ENCODE measurements around the gene VPS8. TPM values are rescaled to one million over a fixed set of nuclear protein-coding genes. Genes with fewer than 3 reads are reported as not detected.
"Not testable (repeated sequence)": the region's sequence is repeated elsewhere in the genome, so short reads cannot be mapped to it uniquely, and the experiment has no call there.

Gene VPS8
- total RNA-seq, 1 donor from 2014 or later, result 40.1 TPM

- no peak for DNase-seq (ENCODE audit: low spot score)
- peaks cover 1% of the 10 kb centered on the region for H3K4me1 Mint-ChIP-seq (ENCODE audit: low read depth)
- H3K36me3 Mint-ChIP-seq (ENCODE audit: low read depth), result peaks cover 34% of the 10 kb centered on the region
- H3K9me3 Mint-ChIP-seq, result no peaks in the 10 kb centered on the region
- no peaks in the 10 kb centered on the region for H3K27me3 Mint-ChIP-seq (ENCODE audit: low read depth)
- H3K4me3 Mint-ChIP-seq (ENCODE audit: low read depth), result no peak overlapping the region
- intact Hi-C loops (cut with micrococcal nuclease), result no loop called here
- no peak overlapping the region for H3K27ac Mint-ChIP-seq
These were observed 153.9 kb downstream of the VPS8 start for GRCh38 chr3:184965639-184966430.

GRCh38 chr3:184968115-184968514 is 156.1 kb downstream of the VPS8 start:
- Mint-ChIP-seq H3K9me3 (no peaks in the 10 kb centered on the region), H3K27ac (no peak overlapping the region), H3K4me3 (ENCODE audit: low read depth) (no peak overlapping the region), H3K27me3 (ENCODE audit: low read depth) (no peaks in the 10 kb centered on the region), H3K4me1 (ENCODE audit: low read depth) (peaks cover 1% of the 10 kb centered on the region), H3K36me3 (ENCODE audit: low read depth) (peaks cover 49% of the 10 kb centered on the region)
- intact Hi-C loops (cut with micrococcal nuclease), result no loop called here
- DNase-seq (ENCODE audit: low spot score), result no peak

- no peak overlapping the region for H3K4me3 Mint-ChIP-seq (ENCODE audit: low read depth)
- H3K27ac Mint-ChIP-seq, result no peak overlapping the region
- H3K36me3 Mint-ChIP-seq (ENCODE audit: low read depth), result peaks cover 66% of the 10 kb centered on the region
- H3K9me3 Mint-ChIP-seq, result peaks cover 14% of the 10 kb centered on the region
- intact Hi-C loops (cut with micrococcal nuclease), result no loop called here
- H3K4me1 Mint-ChIP-seq (ENCODE audit: low read depth), result peaks cover 1% of the 10 kb centered on the region
- H3K27me3 Mint-ChIP-seq (ENCODE audit: low read depth), result no peaks in the 10 kb centered on the region
- DNase-seq (ENCODE audit: low spot score), result no peak
These were observed 158.2 kb downstream of the VPS8 start for GRCh38 chr3:184970186-184970585.

- intact Hi-C loops (cut with micrococcal nuclease), result no loop called here
- no peaks in the 10 kb centered on the region for H3K4me1 Mint-ChIP-seq (ENCODE audit: low read depth)
- DNase-seq (ENCODE audit: low spot score), result no peak
- H3K27me3 Mint-ChIP-seq (ENCODE audit: low read depth), result no peaks in the 10 kb centered on the region
- no peak overlapping the region for H3K27ac Mint-ChIP-seq
- peaks cover 16% of the 10 kb centered on the region for H3K9me3 Mint-ChIP-seq
- H3K4me3 Mint-ChIP-seq (ENCODE audit: low read depth), result no peak overlapping the region
- H3K36me3 Mint-ChIP-seq (ENCODE audit: low read depth), result peaks cover 52% of the 10 kb centered on the region
These were observed 165.8 kb downstream of the VPS8 start for GRCh38 chr3:184977796-184978195.

GRCh38 chr3:184981071-184981470 is 169.1 kb downstream of the VPS8 start:
- H3K27ac Mint-ChIP-seq, result no peak overlapping the region
- no peaks in the 10 kb centered on the region for H3K9me3 Mint-ChIP-seq
- no peaks in the 10 kb centered on the region for H3K4me1 Mint-ChIP-seq (ENCODE audit: low read depth)
- DNase-seq (ENCODE audit: low spot score), result no peak
- H3K36me3 Mint-ChIP-seq (ENCODE audit: low read depth), result peaks cover 26% of the 10 kb centered on the region
- intact Hi-C loops (cut with micrococcal nuclease), result no loop called here
- H3K27me3 Mint-ChIP-seq (ENCODE audit: low read depth), result no peaks in the 10 kb centered on the region
- no peak overlapping the region for H3K4me3 Mint-ChIP-seq (ENCODE audit: low read depth)

- intact Hi-C loops (cut with micrococcal nuclease), result no loop called here
- no peak for DNase-seq (ENCODE audit: low spot score)
- Mint-ChIP-seq H3K4me3 (ENCODE audit: low read depth) (no peak overlapping the region), H3K27me3 (ENCODE audit: low read depth) (no peaks in the 10 kb centered on the region), H3K4me1 (ENCODE audit: low read depth) (no peaks in the 10 kb centered on the region), H3K27ac (no peak overlapping the region), H3K36me3 (ENCODE audit: low read depth) (peaks cover 16% of the 10 kb centered on the region), H3K9me3 (no peaks in the 10 kb centered on the region)
These were observed 170.1 kb downstream of the VPS8 start for GRCh38 chr3:184982076-184982475.

GRCh38 chr3:184985586-184985985 is 173.6 kb downstream of the VPS8 start:
- no peaks in the 10 kb centered on the region for H3K9me3 Mint-ChIP-seq
- peaks cover 32% of the 10 kb centered on the region for H3K36me3 Mint-ChIP-seq (ENCODE audit: low read depth)
- DNase-seq (ENCODE audit: low spot score), result no peak
- no peak overlapping the region for H3K27ac Mint-ChIP-seq
- H3K27me3 Mint-ChIP-seq (ENCODE audit: low read depth), result no peaks in the 10 kb centered on the region
- peaks cover 2% of the 10 kb centered on the region for H3K4me1 Mint-ChIP-seq (ENCODE audit: low read depth)
- intact Hi-C loops (cut with micrococcal nuclease), result no loop called here
- H3K4me3 Mint-ChIP-seq (ENCODE audit: low read depth), result no peak overlapping the region

- no peak for DNase-seq (ENCODE audit: low spot score)
- Mint-ChIP-seq H3K27ac (no peak overlapping the region), H3K9me3 (no peaks in the 10 kb centered on the region), H3K27me3 (ENCODE audit: low read depth) (no peaks in the 10 kb centered on the region), H3K36me3 (ENCODE audit: low read depth) (peaks cover 27% of the 10 kb centered on the region), H3K4me3 (ENCODE audit: low read depth) (no peak overlapping the region), H3K4me1 (ENCODE audit: low read depth) (peaks cover 2% of the 10 kb centered on the region)
- intact Hi-C loops (cut with micrococcal nuclease), result no loop called here
These were observed 174.5 kb downstream of the VPS8 start for GRCh38 chr3:184986366-184986889.

- Mint-ChIP-seq H3K27me3 (ENCODE audit: low read depth) (no peaks in the 10 kb centered on the region), H3K27ac (no peak overlapping the region), H3K4me1 (ENCODE audit: low read depth) (peaks cover 8% of the 10 kb centered on the region), H3K4me3 (ENCODE audit: low read depth) (no peak overlapping the region), H3K36me3 (ENCODE audit: low read depth) (peaks cover 20% of the 10 kb centered on the region), H3K9me3 (no peaks in the 10 kb centered on the region)
- intact Hi-C loops (cut with micrococcal nuclease), result no loop called here
- DNase-seq (ENCODE audit: low spot score), result no peak
These were observed 181.4 kb downstream of the VPS8 start for GRCh38 chr3:184993394-184993793.

- peaks cover 26% of the 10 kb centered on the region for H3K9me3 Mint-ChIP-seq
- intact Hi-C loops (cut with micrococcal nuclease); H3K27me3 Mint-ChIP-seq (ENCODE audit: low read depth); H3K4me1 Mint-ChIP-seq (ENCODE audit: low read depth); DNase-seq (ENCODE audit: low spot score); H3K27ac Mint-ChIP-seq; H3K4me3 Mint-ChIP-seq (ENCODE audit: low read depth): not testable (repeated sequence)
- H3K36me3 Mint-ChIP-seq (ENCODE audit: low read depth), result peaks cover 73% of the 10 kb centered on the region
These were observed 191.9 kb downstream of the VPS8 start for GRCh38 chr3:185003876-185004275.

GRCh38 chr3:185009650-185010049 is 197.7 kb downstream of the VPS8 start:
- Mint-ChIP-seq H3K27ac (no peak overlapping the region), H3K4me1 (ENCODE audit: low read depth) (no peaks in the 10 kb centered on the region), H3K9me3 (peaks cover 46% of the 10 kb centered on the region), H3K4me3 (ENCODE audit: low read depth) (no peak overlapping the region), H3K27me3 (ENCODE audit: low read depth) (no peaks in the 10 kb centered on the region), H3K36me3 (ENCODE audit: low read depth) (peaks cover 69% of the 10 kb centered on the region)
- intact Hi-C loops (cut with micrococcal nuclease), result no loop called here
- no peak for DNase-seq (ENCODE audit: low spot score)

- H3K4me3 Mint-ChIP-seq (ENCODE audit: low read depth); H3K4me1 Mint-ChIP-seq (ENCODE audit: low read depth); intact Hi-C loops (cut with micrococcal nuclease); H3K27me3 Mint-ChIP-seq (ENCODE audit: low read depth); H3K27ac Mint-ChIP-seq; DNase-seq (ENCODE audit: low spot score); H3K9me3 Mint-ChIP-seq: not testable (repeated sequence)
- H3K36me3 Mint-ChIP-seq (ENCODE audit: low read depth), result peaks cover 42% of the 10 kb centered on the region
These were observed 205.6 kb downstream of the VPS8 start for GRCh38 chr3:185017584-185017983.

- peaks cover 38% of the 10 kb centered on the region for H3K36me3 Mint-ChIP-seq (ENCODE audit: low read depth)
These were observed 206.0 kb downstream of the VPS8 start for GRCh38 chr3:185017996-185018395.

More at GRCh38 chr3:185017996-185018395, 206.0 kb downstream of the VPS8 start:
- intact Hi-C loops (cut with micrococcal nuclease); H3K27me3 Mint-ChIP-seq (ENCODE audit: low read depth); H3K9me3 Mint-ChIP-seq; H3K4me3 Mint-ChIP-seq (ENCODE audit: low read depth); DNase-seq (ENCODE audit: low spot score); H3K27ac Mint-ChIP-seq; H3K4me1 Mint-ChIP-seq (ENCODE audit: low read depth): not testable (repeated sequence)

Measured in activated T-helper 2 cell treated with anti-CD3 and anti-CD28 coated beads, Interferon-gamma antibody, Interleukin-2, Interleukin-4, amounts not matched to agents 10 μg/mL and 5 μg/mL and 100 μg/mL, durations not matched to agents 14 hours and 24 hours and 36 hours (primary cell).